AG09309 (cell line): Measurements from ENCODE around the gene ANXA3.

Experiments
- DNase-seq: peaks from one replicate; pipeline ENCODE4 v3.0.0-alpha.2; 2010; ENCODE audit warnings: low read depth
- H3K4me3 ChIP-seq: 2 replicates; pipeline ENCODE4 v1.5.1; 2011; ENCODE audit warnings: mild to moderate bottlenecking, low read depth, low read length, moderate library complexity; ENCODE audit not compliant: control insufficient read depth
- TF ChIP-seq, protein P1 (sequence below): IDR thresholded peaks from 2 replicates; pipeline ENCODE4 v1.5.1; 2011; ENCODE audit warnings: mild to moderate bottlenecking, low read depth, low read length, inconsistent platforms; ENCODE audit not compliant: insufficient read depth, control insufficient read depth; ENCODE audit errors: missing control alignments

Gene ANXA3

DNA sequence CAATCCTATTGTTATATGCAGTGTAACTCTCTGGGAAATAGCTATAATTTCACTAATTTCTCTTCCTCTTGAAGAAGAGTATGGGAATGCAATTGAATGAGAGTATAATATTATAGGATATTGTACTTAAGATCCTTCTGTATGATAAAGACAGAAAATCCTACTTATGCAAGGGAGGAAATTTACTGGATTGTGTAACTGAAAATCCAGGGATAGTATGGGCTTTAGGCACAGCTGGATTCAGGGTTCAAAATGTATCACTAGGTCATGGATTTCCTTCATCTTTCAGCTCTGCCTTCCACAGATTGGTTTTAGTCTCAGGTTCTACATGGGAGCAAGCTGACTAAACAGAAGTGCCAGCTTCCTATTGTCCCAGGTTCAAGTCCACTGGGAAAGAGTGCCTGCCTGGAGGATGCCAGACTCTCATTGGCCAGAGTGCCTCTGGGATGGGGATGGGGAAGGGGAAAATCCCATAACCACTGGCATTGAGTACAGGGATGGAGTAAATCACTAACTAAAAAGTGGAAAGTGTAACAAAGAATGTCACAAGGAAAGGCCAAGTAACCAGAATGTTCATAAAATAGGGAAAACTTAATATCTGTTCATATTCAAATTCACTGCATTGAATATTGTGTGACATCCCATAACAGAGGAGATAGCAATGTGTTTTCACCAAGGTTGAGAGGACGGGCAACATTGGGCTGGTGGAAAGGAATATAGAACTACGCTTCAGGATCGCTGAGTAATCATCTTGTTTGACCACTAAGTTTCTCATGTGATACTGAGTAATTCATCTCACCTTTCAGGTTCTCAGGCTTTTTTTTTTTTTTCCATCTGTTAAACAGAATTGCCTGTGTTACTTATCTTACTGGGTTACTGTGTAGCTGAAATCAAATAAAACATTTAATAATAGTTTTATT, 75.7 kb downstream of the ANXA3 start:
- H3K4me3 ChIP-seq, result no peak overlapping the region
- DNase-seq, result no peak
- TF ChIP-seq, protein P1, sequence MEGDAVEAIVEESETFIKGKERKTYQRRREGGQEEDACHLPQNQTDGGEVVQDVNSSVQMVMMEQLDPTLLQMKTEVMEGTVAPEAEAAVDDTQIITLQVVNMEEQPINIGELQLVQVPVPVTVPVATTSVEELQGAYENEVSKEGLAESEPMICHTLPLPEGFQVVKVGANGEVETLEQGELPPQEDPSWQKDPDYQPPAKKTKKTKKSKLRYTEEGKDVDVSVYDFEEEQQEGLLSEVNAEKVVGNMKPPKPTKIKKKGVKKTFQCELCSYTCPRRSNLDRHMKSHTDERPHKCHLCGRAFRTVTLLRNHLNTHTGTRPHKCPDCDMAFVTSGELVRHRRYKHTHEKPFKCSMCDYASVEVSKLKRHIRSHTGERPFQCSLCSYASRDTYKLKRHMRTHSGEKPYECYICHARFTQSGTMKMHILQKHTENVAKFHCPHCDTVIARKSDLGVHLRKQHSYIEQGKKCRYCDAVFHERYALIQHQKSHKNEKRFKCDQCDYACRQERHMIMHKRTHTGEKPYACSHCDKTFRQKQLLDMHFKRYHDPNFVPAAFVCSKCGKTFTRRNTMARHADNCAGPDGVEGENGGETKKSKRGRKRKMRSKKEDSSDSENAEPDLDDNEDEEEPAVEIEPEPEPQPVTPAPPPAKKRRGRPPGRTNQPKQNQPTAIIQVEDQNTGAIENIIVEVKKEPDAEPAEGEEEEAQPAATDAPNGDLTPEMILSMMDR, result no peak

DNA sequence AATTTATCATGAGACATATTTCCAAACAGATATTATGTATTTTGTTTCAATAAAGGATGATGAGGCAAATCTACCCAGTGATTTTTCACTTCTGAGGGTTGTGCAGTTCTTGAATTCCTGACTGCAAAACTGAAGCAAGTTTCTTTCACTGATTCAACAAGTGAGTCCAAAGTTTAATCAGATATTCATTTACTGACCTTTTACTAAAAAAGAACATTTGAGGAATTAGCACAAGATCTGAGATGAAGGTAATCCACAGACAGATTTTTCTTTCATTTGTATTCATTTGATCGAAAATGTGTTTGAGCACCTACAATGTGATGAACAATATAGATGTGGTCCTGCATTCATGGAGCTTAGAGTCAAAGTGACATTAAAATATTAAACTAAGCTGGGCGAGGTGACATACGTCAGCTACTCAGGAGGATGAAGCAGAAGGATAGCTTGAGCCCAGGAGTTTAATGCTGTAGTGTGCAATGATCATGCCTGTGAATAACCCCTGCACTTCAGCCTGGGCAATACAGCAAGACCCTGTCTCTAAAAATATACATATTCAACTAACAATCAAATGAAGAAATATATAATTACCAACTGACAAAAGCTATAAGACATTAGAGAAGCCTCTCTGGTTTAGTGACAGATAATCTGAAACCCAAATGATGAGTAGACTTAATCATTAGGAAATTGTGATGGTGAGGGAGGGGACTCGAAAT, 76.6 kb downstream of the ANXA3 start:
- no peak overlapping the region for H3K4me3 ChIP-seq
- no peak for DNase-seq
- TF ChIP-seq, protein P1, result no peak

DNA sequence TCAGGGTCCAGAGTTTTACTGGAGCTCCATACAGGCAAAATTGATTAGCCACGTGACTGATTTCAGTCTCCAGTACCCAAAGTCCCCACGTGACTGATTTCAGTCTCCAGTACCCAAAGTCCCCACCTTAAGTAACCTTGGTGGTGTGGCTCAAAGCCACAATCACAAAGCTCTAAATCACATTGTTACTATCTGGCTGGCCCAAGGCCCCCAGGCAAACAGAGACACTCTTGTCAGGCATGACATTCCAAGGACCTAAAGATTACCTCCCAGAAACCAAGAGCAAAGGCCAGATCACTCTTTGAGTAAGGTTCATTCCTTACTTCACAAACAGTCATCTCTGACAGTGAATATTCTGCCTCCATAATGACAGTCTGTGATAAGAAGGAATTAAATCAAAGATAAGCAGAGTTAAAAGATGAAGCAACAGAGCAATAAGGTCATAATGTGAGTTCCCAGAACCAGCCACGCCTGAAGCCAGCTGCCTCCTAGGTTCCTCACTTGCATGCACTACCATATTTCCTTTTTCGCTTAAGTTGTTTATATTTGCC, 78.5 kb downstream of the ANXA3 start:
- no peak overlapping the region for H3K4me3 ChIP-seq
- DNase-seq, result no peak
- TF ChIP-seq, protein P1, result no peak

DNA sequence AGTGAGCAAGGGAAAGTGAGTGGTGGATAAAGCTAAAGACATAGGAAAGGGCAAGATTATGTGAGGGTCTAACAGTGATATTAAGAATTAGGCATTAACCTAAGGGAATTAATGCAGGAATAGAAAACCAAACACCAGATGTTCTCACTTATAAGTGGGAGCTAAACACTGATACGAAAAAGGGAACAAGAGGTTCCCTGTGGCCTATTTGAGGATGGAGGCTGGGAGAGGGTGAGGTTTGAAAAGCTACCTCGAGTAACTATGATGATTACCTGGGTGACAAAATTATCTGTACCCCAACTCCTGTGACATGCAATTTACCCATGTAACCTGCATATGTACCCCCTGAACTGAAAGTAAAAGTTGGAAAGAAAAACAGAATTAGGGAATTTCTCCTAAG, 79.0 kb downstream of the ANXA3 start:
- H3K4me3 ChIP-seq, result no peak overlapping the region
- no peak for DNase-seq
- TF ChIP-seq, protein P1, result no peak

DNA sequence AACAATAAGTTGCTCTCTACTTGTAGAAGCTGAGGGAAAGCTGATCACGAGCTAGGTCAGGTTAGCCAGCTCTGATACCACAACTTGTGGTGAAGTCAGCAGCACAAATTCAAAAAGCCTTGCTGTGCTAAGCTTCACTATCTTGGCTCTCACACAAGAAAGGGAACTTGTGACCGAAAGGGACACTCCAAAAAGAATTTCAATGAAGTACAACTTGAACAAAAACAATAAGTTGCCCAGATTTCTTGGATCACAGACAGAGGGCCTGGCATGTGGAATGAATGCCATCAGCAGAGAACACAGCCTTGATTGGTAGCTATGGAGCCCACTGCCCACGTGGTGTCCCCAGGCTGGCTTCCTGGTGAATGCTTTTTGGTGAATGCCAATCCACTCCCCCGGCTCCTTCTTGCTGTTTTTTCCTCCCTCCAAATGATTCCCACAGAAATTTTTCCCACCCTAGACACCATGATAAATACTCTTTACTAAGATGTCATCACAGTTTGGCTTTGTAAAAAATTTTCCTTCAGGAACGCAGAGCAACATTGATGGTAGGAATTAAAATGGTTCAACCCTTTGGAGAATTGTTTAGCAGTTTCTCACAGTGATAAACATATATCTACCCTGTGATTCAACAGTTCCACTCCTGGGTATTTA, 82.6 kb downstream of the ANXA3 start:
- TF ChIP-seq, protein P1, result no peak
- H3K4me3 ChIP-seq, result no peak overlapping the region
- DNase-seq, result no peak

DNA sequence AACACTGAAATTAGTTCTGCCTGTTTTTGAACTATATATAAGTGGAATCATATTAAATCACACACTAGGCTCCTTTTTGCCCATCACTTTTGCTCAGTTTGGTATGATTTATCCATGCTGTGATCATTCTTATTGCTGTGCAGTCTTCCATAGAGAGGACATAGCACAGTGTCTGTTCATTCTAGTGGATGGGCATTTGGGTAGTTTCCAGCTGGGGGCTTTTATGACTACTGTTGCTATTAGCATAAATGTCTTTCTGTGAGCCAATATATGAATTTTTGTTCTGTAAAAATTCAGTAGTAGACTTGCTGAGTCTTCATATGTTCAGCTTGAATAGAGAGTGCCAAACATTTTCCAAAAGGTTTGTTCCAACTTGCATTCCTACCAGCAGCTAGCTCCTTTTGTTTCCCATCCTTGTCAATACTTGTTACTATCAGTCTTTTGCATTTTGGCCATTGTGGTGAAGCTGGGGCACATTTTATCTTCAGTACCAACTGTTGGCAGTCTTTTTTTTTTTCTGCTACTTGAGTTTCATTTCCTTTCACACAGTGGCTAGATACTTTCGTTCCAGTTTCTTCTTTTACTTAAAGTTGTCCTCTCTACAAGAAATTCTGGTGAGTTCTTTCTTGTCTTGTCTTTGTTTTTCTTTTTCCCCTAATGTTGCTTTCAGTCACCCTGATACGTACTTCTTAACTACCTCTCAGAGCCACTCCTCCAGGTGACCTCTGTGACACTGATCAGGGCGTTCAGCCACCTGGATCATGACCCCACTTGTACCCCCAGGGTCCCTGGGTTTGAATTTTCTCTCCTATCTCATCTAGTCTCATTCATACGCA, 87.0 kb downstream of the ANXA3 start:
- no peak for DNase-seq
- TF ChIP-seq, protein P1, result no peak
- H3K4me3 ChIP-seq, result no peak overlapping the region
